ENCODE results near the gene CDK1. TPM values are rescaled to one million over a fixed set of nuclear protein-coding genes. Genes with fewer than 3 reads are reported as not detected.

Gene CDK1
- total and polyA plus RNA-seq, 2 donors (not counting 1 experiment from before 2014, with no cell fraction given): 0.54 to 0.71 TPM

DNA sequence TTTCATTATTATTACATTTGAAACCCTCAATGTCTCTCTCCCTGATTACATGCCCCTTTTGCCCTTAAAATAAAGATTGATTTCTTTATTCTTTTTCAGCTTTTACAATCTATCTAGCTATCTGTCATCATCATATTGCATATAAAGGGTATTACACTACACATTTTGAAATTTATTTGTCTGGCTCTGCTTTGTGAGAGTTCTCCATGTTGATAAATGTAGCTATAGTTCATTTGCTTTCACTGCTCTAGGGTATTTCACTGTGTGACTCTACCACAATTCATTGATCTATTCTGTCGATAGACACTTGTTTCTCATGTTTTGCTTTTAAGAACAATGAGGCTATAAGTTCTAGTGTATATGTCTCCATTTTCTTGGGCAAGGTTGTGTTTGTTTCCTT, 25.6 kb downstream of the CDK1 start:
- ATAC-seq (ENCODE audit: low read depth): no peak
- no peak overlapping the region for H3K27ac Mint-ChIP-seq

GRCh38 chr10:60806921-60807320, 28.6 kb downstream of the CDK1 start:
- ATAC-seq (ENCODE audit: low read depth) (no peak), DNase-seq (no peak)
- H3K27ac Mint-ChIP-seq: no peak overlapping the region
- no peak overlapping the region for H2AFZ ChIP-seq (ENCODE audit: insufficient read depth, low read depth, low read length, poor library complexity, severe bottlenecking)
- WGBS (ENCODE audit: insufficient coverage): no CpG with 5 or more reads among the region's 4 CpGs
- no peaks in the 10 kb centered on the region for H3K4me1 ChIP-seq (ENCODE audit: control insufficient read depth in 2 of 2, insufficient read depth in 2 of 2, low read length in 2 of 2)
- no peaks in the 10 kb centered on the region for H3K9me3 Mint-ChIP-seq (ENCODE audit: insufficient read depth)
- no peaks in the 10 kb centered on the region for H3K36me3 ChIP-seq (replicated peaks in 1 of 2; ENCODE audit: control extremely low read depth in 1 of 2, control insufficient read depth in 1 of 2, extremely low read depth in 1 of 2, insufficient read depth in 2 of 2, low read length in 1 of 2)
- H3K4me3 Mint-ChIP-seq: no peak overlapping the region
- H3K4me1 Mint-ChIP-seq: no peaks in the 10 kb centered on the region
- no peak for TF ChIP-seq EZH2 (IDR thresholded peaks at IDR 0.05; ENCODE audit: borderline replicate concordance, insufficient read depth, low read depth, low read length, poor library complexity, severe bottlenecking)
- TF ChIP-seq CTCF (IDR thresholded peaks at IDR 0.05): no peak
- no peaks in the 10 kb centered on the region for H4K20me1 ChIP-seq (ENCODE audit: control insufficient read depth, insufficient read depth, low read length, poor library complexity, severe bottlenecking)
- no peaks in the 10 kb centered on the region for H3K27me3 ChIP-seq (replicated peaks in 1 of 4; ENCODE audit: control extremely low read depth in 1 of 4, control insufficient read depth in 3 of 4, insufficient read depth in 4 of 4, low read length in 3 of 4)
- H3K4me3 ChIP-seq (ENCODE audit: control extremely low read depth in 1 of 5, extremely low read depth in 1 of 5, insufficient read depth in 1 of 5, low read depth in 2 of 5, low read length in 4 of 5): no peak overlapping the region
- H3K4me2 ChIP-seq (replicated peaks; ENCODE audit: low read depth, low read length, poor library complexity, severe bottlenecking): no peak overlapping the region
- CTCF ChIA-PET: no interaction called here
- no peak overlapping the region for H3K27ac ChIP-seq (ENCODE audit: low read length in 2 of 2)
- intact Hi-C loops (cut with micrococcal nuclease): no loop called here
- no peaks in the 10 kb centered on the region for H3K79me2 ChIP-seq (ENCODE audit: control insufficient read depth, insufficient read depth, low read length)
- no peak overlapping the region for H3K9ac ChIP-seq (ENCODE audit: low read length)
- POLR2A ChIA-PET: no interaction called here
- no peaks in the 10 kb centered on the region for H3K27me3 Mint-ChIP-seq
- no peaks in the 10 kb centered on the region for H3K9me3 ChIP-seq (ENCODE audit: control extremely low read depth in 1 of 3, control insufficient read depth in 2 of 3, insufficient read depth in 1 of 3, low read length in 2 of 3)

More for the DNA sequence above, 25.6 kb downstream of the CDK1 start:
- ChIA-PET CTCF (interaction anchor here (1.1 to 1.2 kb wide), 2 partner anchors 11 to 12 kb away, joined by 3 read pairs; no protein-coding TSS in a partner anchor), POLR2A (no interaction called here)
- Histone ChIP-seq H3K4me2 (replicated peaks; ENCODE audit: low read depth, low read length, poor library complexity, severe bottlenecking) (no peak overlapping the region), H2AFZ (ENCODE audit: insufficient read depth, low read depth, low read length, poor library complexity, severe bottlenecking) (no peak overlapping the region), H3K9me3 (ENCODE audit: control extremely low read depth in 1 of 3, control insufficient read depth in 2 of 3, insufficient read depth in 1 of 3, low read length in 2 of 3) (no peaks in the 10 kb centered on the region), H4K20me1 (ENCODE audit: control insufficient read depth, insufficient read depth, low read length, poor library complexity, severe bottlenecking) (no peaks in the 10 kb centered on the region), H3K27me3 (replicated peaks in 1 of 4; ENCODE audit: control extremely low read depth in 1 of 4, control insufficient read depth in 3 of 4, insufficient read depth in 4 of 4, low read length in 3 of 4) (no peaks in the 10 kb centered on the region), H3K36me3 (replicated peaks in 1 of 2; ENCODE audit: control extremely low read depth in 1 of 2, control insufficient read depth in 1 of 2, extremely low read depth in 1 of 2, insufficient read depth in 2 of 2, low read length in 1 of 2) (no peaks in the 10 kb centered on the region), H3K4me1 (ENCODE audit: control insufficient read depth in 2 of 2, insufficient read depth in 2 of 2, low read length in 2 of 2) (no peaks in the 10 kb centered on the region), H3K4me3 (ENCODE audit: control extremely low read depth in 1 of 5, extremely low read depth in 1 of 5, insufficient read depth in 1 of 5, low read depth in 2 of 5, low read length in 4 of 5) (no peak overlapping the region), H3K9ac (ENCODE audit: low read length) (no peak overlapping the region), H3K27ac (ENCODE audit: low read length in 2 of 2) (no peak overlapping the region), H3K79me2 (ENCODE audit: control insufficient read depth, insufficient read depth, low read length) (no peaks in the 10 kb centered on the region)
- no peak for DNase-seq
- Mint-ChIP-seq H3K4me1 (no peaks in the 10 kb centered on the region), H3K9me3 (ENCODE audit: insufficient read depth) (no peaks in the 10 kb centered on the region), H3K27me3 (no peaks in the 10 kb centered on the region), H3K4me3 (no peak overlapping the region)
- WGBS (ENCODE audit: insufficient coverage): no CpG with 5 or more reads among the region's 1 CpG
- TF ChIP-seq CTCF (IDR thresholded peaks at IDR 0.05): no peak
- TF ChIP-seq EZH2 (IDR thresholded peaks at IDR 0.05; ENCODE audit: borderline replicate concordance, insufficient read depth, low read depth, low read length, poor library complexity, severe bottlenecking): no peak
- intact Hi-C loops (cut with micrococcal nuclease): no loop called here

Measured in B cell (primary cell).